GM19193 (cell line): ENCODE measurements around the gene GARIN5B.

Experiments
- POLR2A ChIP-seq: IDR thresholded peaks from 4 replicates; pipeline ENCODE4 v1.6.1; 2011; ENCODE audit not compliant: insufficient read depth, insufficient read length; ENCODE audit errors: extremely low read depth

Gene GARIN5B

GRCh38 chr19:55336101-55336500, 27.0 kb downstream of the GARIN5B start:
- no peak for TF ChIP-seq POLR2A

GRCh38 chr19:55333870-55334269, 29.2 kb downstream of the GARIN5B start:
- no peak for TF ChIP-seq POLR2A

GRCh38 chr19:55325172-55325571, 37.9 kb downstream of the GARIN5B start, which contains the start of gene TMEM150B:
TSS of gene TMEM150B (minus strand) at chr19:55325341. CDS start at chr19:55321036, 4,305 bp downstream.
- no peak for TF ChIP-seq POLR2A

GRCh38 chr19:55324662-55325061, 38.4 kb downstream of the GARIN5B start:
- no peak for TF ChIP-seq POLR2A

- no peak for TF ChIP-seq POLR2A
These were observed 40.7 kb downstream of the GARIN5B start for GRCh38 chr19:55322204-55322885.

GRCh38 chr19:55321466-55322137, 41.5 kb downstream of the GARIN5B start:
- no peak for TF ChIP-seq POLR2A

GRCh38 chr19:55320844-55321419, 42.1 kb downstream of the GARIN5B start:
- TF ChIP-seq POLR2A: no peak

GRCh38 chr19:55319785-55320184, 43.3 kb downstream of the GARIN5B start:
- TF ChIP-seq POLR2A: no peak

- no peak for TF ChIP-seq POLR2A
These were observed 46.4 kb downstream of the GARIN5B start for GRCh38 chr19:55316646-55317045.

GRCh38 chr19:55315956-55316525, 47.0 kb downstream of the GARIN5B start:
- no peak for TF ChIP-seq POLR2A

- no peak for TF ChIP-seq POLR2A
These were observed 48.7 kb downstream of the GARIN5B start for GRCh38 chr19:55314396-55314795.

- no peak for TF ChIP-seq POLR2A
These were observed 50.2 kb downstream of the GARIN5B start for GRCh38 chr19:55312621-55313512.

- no peak for TF ChIP-seq POLR2A
These were observed 51.3 kb downstream of the GARIN5B start for GRCh38 chr19:55311797-55312196.

- TF ChIP-seq POLR2A: no peak
These were observed 51.7 kb downstream of the GARIN5B start for GRCh38 chr19:55311397-55311796.

GRCh38 chr19:55310498-55310897, 52.6 kb downstream of the GARIN5B start:
- TF ChIP-seq POLR2A: no peak

GRCh38 chr19:55309448-55309847, 53.6 kb downstream of the GARIN5B start:
- TF ChIP-seq POLR2A: no peak

GRCh38 chr19:55308281-55308680, 54.8 kb downstream of the GARIN5B start:
- TF ChIP-seq POLR2A: no peak
